ENCODE data around the gene HOMER2.

The HOMER2 gene

GRCh38 chr15:82810061-82810889, 142.2 kb downstream of the HOMER2 start:
- Histone ChIP-seq H3K9me3 (ENCODE audit: insufficient read depth, low read depth, low read length) (no peaks in the 10 kb centered on the region), H3K9ac (ENCODE audit: low read depth, low read length, poor library complexity, severe bottlenecking) (peak overlapping the region; percentile 89), H3K27me3 (ENCODE audit: insufficient read depth, low read length, poor library complexity, severe bottlenecking) (no peaks in the 10 kb centered on the region), H3F3A (ENCODE audit: low read depth) (no peaks in the 10 kb centered on the region), H2AFZ (ENCODE audit: low read length) (peak overlapping the region; percentile 72; the same call in 1 of the 2 replicates), H3K36me3 (ENCODE audit: insufficient read depth, low read length) (peaks cover 12% of the 10 kb centered on the region; the same call in 1 of the 2 replicates), H4K20me1 (ENCODE audit: insufficient read depth, low read length, poor library complexity, severe bottlenecking) (peaks cover 39% of the 10 kb centered on the region), H3K4me2 (ENCODE audit: low read depth, low read length, poor library complexity, severe bottlenecking) (peak overlapping the region; percentile 92), H3K4me1 (ENCODE audit: insufficient read depth, low read length, poor library complexity, severe bottlenecking) (peaks cover 22% of the 10 kb centered on the region), H3K9me2 (replicated peaks; ENCODE audit: low read depth, low read length) (no peaks in the 10 kb centered on the region), H3K4me3 (ENCODE audit: low read length, poor library complexity, severe bottlenecking) (peak overlapping the region; percentile 99), H3K79me2 (ENCODE audit: insufficient read depth, low read length) (peaks cover 43% of the 10 kb centered on the region)
- TF ChIP-seq CTCF (conservative IDR thresholded peaks at IDR 0.05; ENCODE audit: low read length) (no peak), EZH2phosphoT487 (IDR thresholded peaks at IDR 0.05; ENCODE audit: borderline replicate concordance) (no peak)

DNA sequence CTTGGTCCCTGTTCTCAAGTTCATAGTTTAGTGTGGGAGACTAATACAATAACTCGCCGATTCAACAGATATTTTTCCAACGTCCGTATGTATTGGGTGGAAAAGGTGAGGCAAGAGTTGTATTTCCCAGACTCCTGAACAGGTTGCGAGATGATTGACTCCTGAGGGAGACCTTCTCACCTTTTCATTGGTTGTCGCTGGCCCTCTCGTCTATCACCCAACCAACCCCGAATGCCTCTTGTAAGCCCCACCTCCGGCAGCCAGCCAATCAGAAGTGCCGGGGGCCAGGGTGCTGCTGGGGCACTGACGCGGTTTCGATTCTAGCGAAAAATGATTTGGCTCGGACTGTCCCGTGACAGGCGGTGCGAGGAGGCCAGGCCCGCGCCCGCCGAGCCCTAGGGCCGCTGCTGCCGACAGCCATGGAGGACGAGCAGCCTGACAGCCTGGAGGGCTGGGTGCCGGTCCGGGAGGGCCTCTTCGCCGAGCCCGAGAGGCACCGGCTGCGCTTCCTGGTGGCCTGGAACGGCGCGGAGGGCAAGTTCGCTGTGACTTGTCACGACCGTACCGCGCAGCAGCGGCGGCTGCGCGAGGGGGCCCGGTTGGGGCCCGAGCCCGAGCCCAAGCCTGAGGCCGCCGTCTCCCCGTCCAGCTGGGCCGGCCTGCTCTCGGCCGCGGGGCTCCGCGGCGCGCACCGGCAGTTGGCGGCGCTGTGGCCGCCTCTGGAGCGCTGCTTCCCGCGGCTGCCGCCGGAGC, 143.0 kb downstream of the HOMER2 start, which contains the start of gene WHAMM:
Gene WHAMM, plus strand, starts transcription at position 321 of the 753 bp plus-strand sequence. Its CDS starts 99 bp downstream, at position 420.
- peaks cover 22% of the 10 kb centered on the region for H3K4me1 ChIP-seq (ENCODE audit: insufficient read depth, low read length, poor library complexity, severe bottlenecking)
- peak within 1 kb of the TSS; percentile 99 for H3K4me3 ChIP-seq (ENCODE audit: low read length, poor library complexity, severe bottlenecking)
- H3K27me3 ChIP-seq (ENCODE audit: insufficient read depth, low read length, poor library complexity, severe bottlenecking) = no peaks in the 10 kb centered on the region
- H3F3A ChIP-seq (ENCODE audit: low read depth) = no peaks in the 10 kb centered on the region
- peak within 1 kb of the TSS; percentile 92 for H3K4me2 ChIP-seq (ENCODE audit: low read depth, low read length, poor library complexity, severe bottlenecking)
- H4K20me1 ChIP-seq (ENCODE audit: insufficient read depth, low read length, poor library complexity, severe bottlenecking) = peaks cover 39% of the 10 kb centered on the region
- TF ChIP-seq EZH2phosphoT487 (IDR thresholded peaks at IDR 0.05; ENCODE audit: borderline replicate concordance) (no peak), CTCF (conservative IDR thresholded peaks at IDR 0.05; ENCODE audit: low read length) (no peak)
- peak within 1 kb of the TSS; percentile 89 for H3K9ac ChIP-seq (ENCODE audit: low read depth, low read length, poor library complexity, severe bottlenecking)
- H2AFZ ChIP-seq (ENCODE audit: low read length) = peak within 1 kb of the TSS; percentile 72
- peaks cover 9% of the 10 kb centered on the region; the same call in 1 of the 2 replicates for H3K36me3 ChIP-seq (ENCODE audit: insufficient read depth, low read length)
- H3K9me2 ChIP-seq (replicated peaks; ENCODE audit: low read depth, low read length) = no peaks in the 10 kb centered on the region
- H3K79me2 ChIP-seq (ENCODE audit: insufficient read depth, low read length) = peaks cover 43% of the 10 kb centered on the region
- H3K9me3 ChIP-seq (ENCODE audit: insufficient read depth, low read depth, low read length) = no peaks in the 10 kb centered on the region

DNA sequence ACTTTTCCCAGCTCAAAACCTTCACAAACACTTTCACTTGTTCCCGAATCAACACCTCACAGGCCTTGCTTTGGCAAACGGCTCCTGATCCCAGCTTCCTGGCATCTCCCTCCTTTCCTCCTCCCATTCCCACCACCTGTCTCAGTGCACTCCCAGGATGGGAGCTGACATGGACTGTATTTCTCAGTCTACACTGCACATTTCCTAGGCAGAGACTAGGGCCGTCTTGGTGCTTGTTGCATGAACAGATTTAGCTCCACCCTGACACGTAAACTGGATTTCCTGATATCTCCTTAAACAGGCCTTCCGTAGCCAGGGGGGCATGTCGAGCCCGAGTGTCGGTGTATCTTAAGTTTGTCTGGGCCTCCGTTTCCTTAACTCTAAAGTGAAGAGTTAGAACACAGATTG, 143.9 kb downstream of the HOMER2 start:
- Histone ChIP-seq H3K4me2 (ENCODE audit: low read depth, low read length, poor library complexity, severe bottlenecking) (peak overlapping the region; percentile 69), H2AFZ (ENCODE audit: low read length) (peak overlapping the region; percentile 72), H3K9me3 (ENCODE audit: insufficient read depth, low read depth, low read length) (no peaks in the 10 kb centered on the region), H3K27me3 (ENCODE audit: insufficient read depth, low read length, poor library complexity, severe bottlenecking) (no peaks in the 10 kb centered on the region), H3K9me2 (replicated peaks; ENCODE audit: low read depth, low read length) (no peaks in the 10 kb centered on the region), H3K4me1 (ENCODE audit: insufficient read depth, low read length, poor library complexity, severe bottlenecking) (peaks cover 22% of the 10 kb centered on the region), H3K36me3 (ENCODE audit: insufficient read depth, low read length) (peaks cover 1% of the 10 kb centered on the region; the same call in 1 of the 2 replicates), H3K9ac (ENCODE audit: low read depth, low read length, poor library complexity, severe bottlenecking) (no peak overlapping the region), H3K4me3 (ENCODE audit: low read length, poor library complexity, severe bottlenecking) (peak overlapping the region; percentile 99), H3F3A (ENCODE audit: low read depth) (no peaks in the 10 kb centered on the region), H4K20me1 (ENCODE audit: insufficient read depth, low read length, poor library complexity, severe bottlenecking) (peaks cover 34% of the 10 kb centered on the region), H3K79me2 (ENCODE audit: insufficient read depth, low read length) (peaks cover 36% of the 10 kb centered on the region)
- no peak for TF ChIP-seq EZH2phosphoT487 (IDR thresholded peaks at IDR 0.05; ENCODE audit: borderline replicate concordance)
- TF ChIP-seq CTCF (conservative IDR thresholded peaks at IDR 0.05; ENCODE audit: low read length) = no peak

Measured in Loucy (cell line).